ENCODE results near the gene CYP2W1.

DNA sequence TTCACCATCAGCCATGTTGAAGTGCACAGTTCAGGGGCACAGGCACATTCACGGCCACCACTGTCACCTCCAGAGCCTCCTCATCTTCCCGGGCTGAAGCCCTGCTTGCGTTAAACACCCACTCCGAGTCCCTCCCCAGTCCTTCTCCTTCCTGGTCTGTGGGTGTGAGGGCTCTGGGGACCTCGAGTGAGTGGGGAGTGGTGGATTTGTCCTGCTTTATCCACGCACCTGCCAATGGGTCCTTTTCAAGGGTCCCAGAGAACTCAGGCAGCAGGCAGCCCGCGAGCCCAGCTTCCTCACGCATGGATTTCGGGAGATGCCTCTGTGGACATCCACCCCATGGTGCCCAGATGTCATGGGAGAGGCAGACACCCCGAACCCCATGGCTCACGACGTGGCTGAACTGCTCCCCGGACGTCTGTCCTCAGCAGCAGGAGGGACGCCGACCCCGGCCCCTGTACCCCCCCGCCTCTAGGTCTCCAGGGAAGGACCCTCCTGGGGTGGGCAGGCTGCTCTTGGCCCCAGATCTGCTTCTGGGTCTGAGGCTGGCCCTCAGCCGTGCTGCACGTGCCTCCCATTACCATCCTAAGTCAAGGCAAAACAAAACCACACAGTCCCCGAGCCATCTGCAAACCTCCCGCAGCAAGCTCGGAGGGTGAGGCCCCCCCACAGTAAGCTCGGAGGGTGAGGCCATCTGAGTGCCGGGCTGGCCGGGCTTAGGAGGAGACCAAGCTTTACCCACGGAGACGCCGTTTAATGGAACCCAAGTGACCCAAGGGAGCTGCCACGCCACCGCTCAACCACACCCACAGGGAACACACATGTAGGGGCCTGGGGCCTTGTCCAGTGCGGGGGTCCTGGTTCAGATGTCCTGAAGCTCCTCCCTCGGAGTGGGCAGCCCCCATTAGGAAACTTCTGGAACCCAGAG, 9.0 kb downstream of the CYP2W1 start:
- TF ChIP-seq, protein P1, sequence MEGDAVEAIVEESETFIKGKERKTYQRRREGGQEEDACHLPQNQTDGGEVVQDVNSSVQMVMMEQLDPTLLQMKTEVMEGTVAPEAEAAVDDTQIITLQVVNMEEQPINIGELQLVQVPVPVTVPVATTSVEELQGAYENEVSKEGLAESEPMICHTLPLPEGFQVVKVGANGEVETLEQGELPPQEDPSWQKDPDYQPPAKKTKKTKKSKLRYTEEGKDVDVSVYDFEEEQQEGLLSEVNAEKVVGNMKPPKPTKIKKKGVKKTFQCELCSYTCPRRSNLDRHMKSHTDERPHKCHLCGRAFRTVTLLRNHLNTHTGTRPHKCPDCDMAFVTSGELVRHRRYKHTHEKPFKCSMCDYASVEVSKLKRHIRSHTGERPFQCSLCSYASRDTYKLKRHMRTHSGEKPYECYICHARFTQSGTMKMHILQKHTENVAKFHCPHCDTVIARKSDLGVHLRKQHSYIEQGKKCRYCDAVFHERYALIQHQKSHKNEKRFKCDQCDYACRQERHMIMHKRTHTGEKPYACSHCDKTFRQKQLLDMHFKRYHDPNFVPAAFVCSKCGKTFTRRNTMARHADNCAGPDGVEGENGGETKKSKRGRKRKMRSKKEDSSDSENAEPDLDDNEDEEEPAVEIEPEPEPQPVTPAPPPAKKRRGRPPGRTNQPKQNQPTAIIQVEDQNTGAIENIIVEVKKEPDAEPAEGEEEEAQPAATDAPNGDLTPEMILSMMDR (conservative IDR thresholded peaks at IDR 0.05; ENCODE audit: low read depth, low read length), result no peak
- TF ChIP-seq EZH2 (IDR thresholded peaks at IDR 0.05; ENCODE audit: low read length, unreplicated experiment) (no peak), EZH2phosphoT487 (IDR thresholded peaks at IDR 0.05; ENCODE audit: borderline replicate concordance, low read length) (no peak)

Data from PC-3 (cell line).